ENCODE measurements around the gene MPC1. TPM values are rescaled to one million over a fixed set of nuclear protein-coding genes. Genes with fewer than 3 reads are reported as not detected.

Gene MPC1
- total RNA-seq, 3 donors from 2014 or later (not counting 1 experiment from before 2014, with no cell fraction given): 26.3 to 31.1 (median 30.4) TPM

- H3K27ac ChIP-seq (ENCODE audit: low read length): no peak overlapping the region
- intact Hi-C loops (cut with micrococcal nuclease): no loop called here
- no peak overlapping the region for H3K4me3 Mint-ChIP-seq
- H3K36me3 ChIP-seq (ENCODE audit: control insufficient read depth, insufficient read depth, low read length): no peaks in the 10 kb centered on the region
- ATAC-seq: no peak
- H3K4me1 Mint-ChIP-seq: peaks cover 14 to 22% of the 10 kb centered on the region in 2 donors
- peaks cover 36% of the 10 kb centered on the region for H3K4me1 ChIP-seq (ENCODE audit: control insufficient read depth, insufficient read depth, low read length)
- no peaks in the 10 kb centered on the region for H3K36me3 Mint-ChIP-seq
- H3K4me3 ChIP-seq (ENCODE audit: low read length): no peak overlapping the region
- 88% methylated on average over 22 of the region's 22 CpGs for WGBS (ENCODE audit: insufficient coverage)
- no peak for TF ChIP-seq CTCF (IDR thresholded peaks at IDR 0.05)
- H3K27me3 ChIP-seq (ENCODE audit: control insufficient read depth, insufficient read depth, low read length): no peaks in the 10 kb centered on the region
- no peaks in the 10 kb centered on the region for H3K9me3 Mint-ChIP-seq
- peaks cover 18 to 27% of the 10 kb centered on the region in 2 donors for H3K27me3 Mint-ChIP-seq (ENCODE audit: low read depth in 2 of 2)
- DNase-seq: no peak
- H3K27ac Mint-ChIP-seq: no peak overlapping the region
- H3K9me3 ChIP-seq (ENCODE audit: control insufficient read depth, insufficient read depth, low read length): no peaks in the 10 kb centered on the region
These were observed 26.4 kb upstream of the MPC1 start for GRCh38 chr6:166408936-166409755.

GRCh38 chr6:166406197-166406596 lies 23.5 kb upstream of the MPC1 start:
- no peak overlapping the region for H3K27ac ChIP-seq (ENCODE audit: low read length)
- H3K4me3 ChIP-seq (ENCODE audit: low read length): no peak overlapping the region
- Mint-ChIP-seq H3K27ac (no peak overlapping the region), H3K9me3 (no peaks in the 10 kb centered on the region), H3K4me3 (no peak overlapping the region), H3K36me3 (no peaks in the 10 kb centered on the region), H3K4me1 (peaks cover 8 to 11% of the 10 kb centered on the region in 2 donors), H3K27me3 (ENCODE audit: low read depth in 2 of 2) (peaks cover 18 to 25% of the 10 kb centered on the region in 2 donors)
- intact Hi-C loops (cut with micrococcal nuclease): no loop called here
- DNase-seq (no peak), ATAC-seq (no peak)
- H3K4me1 ChIP-seq (ENCODE audit: control insufficient read depth, insufficient read depth, low read length): peaks cover 9% of the 10 kb centered on the region
- no peaks in the 10 kb centered on the region for H3K36me3 ChIP-seq (ENCODE audit: control insufficient read depth, insufficient read depth, low read length)
- H3K27me3 ChIP-seq (ENCODE audit: control insufficient read depth, insufficient read depth, low read length): no peaks in the 10 kb centered on the region
- no peaks in the 10 kb centered on the region for H3K9me3 ChIP-seq (ENCODE audit: control insufficient read depth, insufficient read depth, low read length)
- 95% methylated on average over 12 of the region's 12 CpGs for WGBS (ENCODE audit: insufficient coverage)
- no peak for TF ChIP-seq CTCF (IDR thresholded peaks at IDR 0.05)

GRCh38 chr6:166405386-166405785 lies 22.6 kb upstream of the MPC1 start:
- no peak for ATAC-seq
- Mint-ChIP-seq H3K4me1 (peaks cover 4 to 11% of the 10 kb centered on the region in 2 donors), H3K36me3 (no peaks in the 10 kb centered on the region), H3K27me3 (ENCODE audit: low read depth in 2 of 2) (peaks cover 14 to 22% of the 10 kb centered on the region in 2 donors), H3K9me3 (no peaks in the 10 kb centered on the region), H3K27ac (no peak overlapping the region), H3K4me3 (no peak overlapping the region)
- no peaks in the 10 kb centered on the region for H3K36me3 ChIP-seq (ENCODE audit: control insufficient read depth, insufficient read depth, low read length)
- intact Hi-C loops (cut with micrococcal nuclease): no loop called here
- H3K27me3 ChIP-seq (ENCODE audit: control insufficient read depth, insufficient read depth, low read length): no peaks in the 10 kb centered on the region
- no peak for DNase-seq
- H3K4me3 ChIP-seq (ENCODE audit: low read length): no peak overlapping the region
- no peak overlapping the region for H3K27ac ChIP-seq (ENCODE audit: low read length)
- 81% methylated on average over 7 of the region's 7 CpGs for WGBS (ENCODE audit: insufficient coverage)
- TF ChIP-seq CTCF (IDR thresholded peaks at IDR 0.05): no peak
- no peaks in the 10 kb centered on the region for H3K9me3 ChIP-seq (ENCODE audit: control insufficient read depth, insufficient read depth, low read length)
- peaks cover 6% of the 10 kb centered on the region for H3K4me1 ChIP-seq (ENCODE audit: control insufficient read depth, insufficient read depth, low read length)

Data from natural killer cell (primary cell).